Measurements from ENCODE around the gene BCKDHB. TPM values are rescaled to one million over a fixed set of nuclear protein-coding genes. Genes with fewer than 3 reads are reported as not detected.

The BCKDHB gene
- total RNA-seq, 1 donor from 2014 or later = 14.7 TPM

- FAIRE-seq (peak; percentile 26), DNase-seq (ENCODE audit: low spot score in 2 of 2) (peak; percentile 5 to 26)
Measured at GRCh38 chr6:80316686-80317231, 210.3 kb downstream of the BCKDHB start.

- FAIRE-seq (no peak), DNase-seq (ENCODE audit: low spot score in 2 of 2) (no peak)
Measured at GRCh38 chr6:80319196-80319595, 212.7 kb downstream of the BCKDHB start.

GRCh38 chr6:80321011-80321410 is 214.5 kb downstream of the BCKDHB start:
- DNase-seq (ENCODE audit: low spot score in 2 of 2) (no peak), FAIRE-seq (no peak)

- no peak for FAIRE-seq
Measured at GRCh38 chr6:80325742-80326141, 219.3 kb downstream of the BCKDHB start.

GRCh38 chr6:80328652-80329051 is 222.2 kb downstream of the BCKDHB start:
- no peak for DNase-seq (ENCODE audit: low spot score in 2 of 2)
- FAIRE-seq = no peak

More at GRCh38 chr6:80325742-80326141, 219.3 kb downstream of the BCKDHB start:
- DNase-seq (ENCODE audit: low spot score in 2 of 2) = no peak

- FAIRE-seq (no peak), DNase-seq (ENCODE audit: low spot score in 2 of 2) (no peak)
Measured at GRCh38 chr6:80329496-80329895, 223.0 kb downstream of the BCKDHB start.

GRCh38 chr6:80330961-80331360 is 224.5 kb downstream of the BCKDHB start:
- FAIRE-seq = no peak
- DNase-seq (ENCODE audit: low spot score in 2 of 2) = no peak

GRCh38 chr6:80331522-80331921 is 225.1 kb downstream of the BCKDHB start:
- DNase-seq (ENCODE audit: low spot score in 2 of 2) = no peak
- no peak for FAIRE-seq

- FAIRE-seq = no peak
- no peak for DNase-seq (ENCODE audit: low spot score in 2 of 2)
Measured at GRCh38 chr6:80331974-80332373, 225.5 kb downstream of the BCKDHB start.

GRCh38 chr6:80333342-80333741 is 226.9 kb downstream of the BCKDHB start:
- no peak for DNase-seq (ENCODE audit: low spot score in 2 of 2)
- no peak for FAIRE-seq

- no peak for FAIRE-seq
- DNase-seq (ENCODE audit: low spot score in 2 of 2) = no peak
Measured at GRCh38 chr6:80335121-80335531, 228.7 kb downstream of the BCKDHB start.

- no peak for FAIRE-seq
- no peak for DNase-seq (ENCODE audit: low spot score in 2 of 2)
Measured at GRCh38 chr6:80336911-80337310, 230.4 kb downstream of the BCKDHB start.

- no peak for FAIRE-seq
- DNase-seq (ENCODE audit: low spot score in 2 of 2) = no peak
Measured at GRCh38 chr6:80338201-80338836, 231.8 kb downstream of the BCKDHB start.

GRCh38 chr6:80339421-80339820 is 232.9 kb downstream of the BCKDHB start:
- no peak for DNase-seq (ENCODE audit: low spot score in 2 of 2)
- FAIRE-seq = no peak

GRCh38 chr6:80340280-80340679 is 233.8 kb downstream of the BCKDHB start:
- FAIRE-seq (no peak), DNase-seq (ENCODE audit: low spot score in 2 of 2) (no peak)

- FAIRE-seq = no peak
- no peak for DNase-seq (ENCODE audit: low spot score in 2 of 2)
Measured at GRCh38 chr6:80340686-80341085, 234.2 kb downstream of the BCKDHB start.

GRCh38 chr6:80341330-80341729 is 234.9 kb downstream of the BCKDHB start:
- no peak for FAIRE-seq
- no peak for DNase-seq (ENCODE audit: low spot score in 2 of 2)

- no peak for FAIRE-seq
- DNase-seq (ENCODE audit: low spot score in 2 of 2) = no peak
Measured at GRCh38 chr6:80343511-80343910, 237.0 kb downstream of the BCKDHB start.

- FAIRE-seq (no peak), DNase-seq (ENCODE audit: low spot score in 2 of 2) (no peak)
Measured at GRCh38 chr6:80347101-80347500, 240.6 kb downstream of the BCKDHB start.

GRCh38 chr6:80348263-80348662 is 241.8 kb downstream of the BCKDHB start:
- FAIRE-seq (no peak), DNase-seq (ENCODE audit: low spot score in 2 of 2) (no peak)

- FAIRE-seq (no peak), DNase-seq (ENCODE audit: low spot score in 2 of 2) (no peak)
Measured at GRCh38 chr6:80356000-80356399, 249.5 kb downstream of the BCKDHB start.

GRCh38 chr6:80356545-80356944 is 250.1 kb downstream of the BCKDHB start:
- no peak for DNase-seq (ENCODE audit: low spot score in 2 of 2)
- peak; percentile 21 for FAIRE-seq
